Transverse colon (tissue), 4 donors: Measurements from ENCODE around the gene POLD4. TPM values are rescaled to one million over a fixed set of nuclear protein-coding genes. Genes with fewer than 3 reads are reported as not detected.
A peak's percentile ranks its signal among the peaks of the same experiment; 100 is the strongest.

Source experiments
- DNase-seq: peaks from one replicate; pipeline ENCODE4 v3.0.0-alpha.2; 2019
- H3K27ac ChIP-seq, 4 donors: fragments of 200-600 bp; sonication (generic); 2 replicates each; pipeline ENCODE4 v1.5.1; 2016 to 2018; ENCODE audit warnings: inconsistent platforms in 4 of 4
- H3K27me3 ChIP-seq: fragments of 200-600 bp; sonication (generic); 2 replicates; pipeline ENCODE4 v1.5.1; 2017; ENCODE audit warnings: inconsistent platforms
- H3K36me3 ChIP-seq, 4 donors: fragments of 200-600 bp; sonication (generic); 2 replicates each; pipeline ENCODE4 v1.5.1; 2017 to 2019; ENCODE audit warnings: inconsistent platforms in 4 of 4
- H3K4me1 ChIP-seq, 4 donors: fragments of 200-600 bp; sonication (generic); 2 replicates each; pipeline ENCODE4 v1.5.1; 2017 to 2020; ENCODE audit warnings: inconsistent platforms in 4 of 4
- H3K4me3 ChIP-seq, 4 donors: fragments of 200-600 bp; sonication (generic); 1 replicate in 1 of 4; 2 replicates in 3 of 4; pipeline versions ENCODE4 v1.5.1 to v1.6.1; 2017 to 2019; ENCODE audit warnings: inconsistent platforms in 4 of 4
- H3K9me3 ChIP-seq, 2 donors: fragments of 200-600 bp; sonication (generic); 2 replicates each; pipeline ENCODE4 v1.5.1; 2017 to 2019; ENCODE audit warnings: inconsistent platforms in 2 of 2
- CTCF ChIP-seq, 5 experiments: fragments of 200-600 bp in 3 of 5; fragments of 450-650 bp in 2 of 5; sonication (generic) in 3 of 5; IDR thresholded peaks; 1 replicate in 2 of 5; 2 replicates in 3 of 5; pipeline ENCODE4 v1.5.1; 2016 to 2017; ENCODE audit warnings: antibody characterized with exemption in 5 of 5, inconsistent platforms in 3 of 5, mild to moderate bottlenecking in 2 of 5, moderate library complexity in 1 of 5
- EP300 ChIP-seq: sonication (generic); formaldehyde crosslinking; IDR thresholded peaks from one replicate; pipeline ENCODE4 v1.6.1; 2017; ENCODE audit warnings: antibody characterized with exemption, low read depth
- POLR2A ChIP-seq: fragments of 450-650 bp; IDR thresholded peaks from one replicate; pipeline ENCODE4 v1.6.1; 2016; ENCODE audit warnings: antibody characterized with exemption, mild to moderate bottlenecking, moderate library complexity
- POLR2AphosphoS5 ChIP-seq, 3 donors: sonication (generic); formaldehyde crosslinking; IDR thresholded peaks; one replicate each; pipeline ENCODE4 v1.6.1; 2016; ENCODE audit warnings: antibody characterized with exemption in 3 of 3
- WGBS, 2 donors: methylation state at CpG; one replicate each; pipeline ENCODE4 v1.1.5; 2018; ENCODE audit warnings: low coverage in 1 of 2; 5-methylcytosine and 5-hydroxymethylcytosine counted together
- in situ Hi-C, 4 donors: fragments of 200-750 bp; cut with MboI; loops; one replicate each; pipeline versions ENCODE4 v1.15.0 to v1.15.1; 2017; ENCODE audit warnings: low sequenced_read_pairs in 3 of 4, low pct_ligation_motif_present in 1 of 4, low pct_unique_long_range_greater_than_20kb in 1 of 4
- intact Hi-C: fragments of 100-400 bp; cut with DNase I; formaldehyde crosslinking; loops from one replicate; pipeline ENCODE4 v1.15.1; 2023; ENCODE audit warnings: low total_unique reads
- total RNA-seq, 4 donors: library from RNA; depleted of rRNA; stranded (reverse); fragments of >200 nt; gene quantifications; one replicate each; pipeline ENCODE4 v1.1.0, GENCODE V29; 2016

Gene POLD4
- total RNA-seq, 4 donors from 2014 or later, result 261 to 372 (median 319) TPM

- H3K4me1 ChIP-seq, result peaks cover 22 to 45% (median 32%) of the 10 kb centered on the region in 4 donors
- intact Hi-C loops, result no loop called here
- peaks cover 0 to 24% (median 9%) of the 10 kb centered on the region in 4 donors for H3K36me3 ChIP-seq
- in situ Hi-C loops, result loop anchor here in 3 of 4 donors (10.0 to 25.0 kb wide), 2 partner anchors 89 to 133 kb away; partner anchors contain the start of genes AIP (in 2 of the 3) and GRK2 (in 1 of the 3)
- no peak overlapping the region for H3K27ac ChIP-seq
- H3K27me3 ChIP-seq, result no peaks in the 10 kb centered on the region
- TF ChIP-seq CTCF (IDR thresholded peaks at IDR 0.05) (no peak), POLR2AphosphoS5 (IDR thresholded peaks at IDR 0.05) (no peak)
- 84% methylated on average over 18 of the region's 19 CpGs; no CpG with 5 or more reads in 1 of the 2 donors for WGBS, 2 donors
- no peak overlapping the region for H3K4me3 ChIP-seq
- DNase-seq, result no peak
- no peaks in the 10 kb centered on the region for H3K9me3 ChIP-seq
These were observed 42.4 kb upstream of the POLD4 start for GRCh38 chr11:67395555-67396258.

- H3K36me3 ChIP-seq, result peaks cover 0 to 18% (median 8%) of the 10 kb centered on the region in 4 donors
- in situ Hi-C loops, result loop anchor here in 3 of 4 donors (10.0 to 25.0 kb wide), 2 partner anchors 91 to 132 kb away; partner anchors contain the start of genes AIP (in 2 of the 3) and GRK2 (in 1 of the 3)
- no peak overlapping the region for H3K4me3 ChIP-seq
- intact Hi-C loops, result no loop called here
- WGBS, 2 donors, result 84 to 86% methylated on average over 5 of the region's 5 CpGs
- DNase-seq, result no peak
- no peak for TF ChIP-seq EP300
- no peaks in the 10 kb centered on the region for H3K27me3 ChIP-seq
- H3K4me1 ChIP-seq, result peaks cover 10 to 44% (median 25%) of the 10 kb centered on the region in 4 donors
- H3K27ac ChIP-seq, result no peak overlapping the region
- H3K9me3 ChIP-seq, result no peaks in the 10 kb centered on the region
These were observed 40.6 kb upstream of the POLD4 start for GRCh38 chr11:67393990-67394389.

GRCh38 chr11:67393437-67393836 is 40.1 kb upstream of the POLD4 start:
- TF ChIP-seq POLR2A (no peak), POLR2AphosphoS5 (IDR thresholded peaks at IDR 0.05) (no peak), EP300 (no peak)
- intact Hi-C loops, result no loop called here
- no peak for DNase-seq
- Histone ChIP-seq H3K27ac (no peak overlapping the region), H3K27me3 (no peaks in the 10 kb centered on the region), H3K36me3 (peaks cover 0 to 13% (median 6%) of the 10 kb centered on the region in 4 donors), H3K4me1 (peaks cover 10 to 43% (median 25%) of the 10 kb centered on the region in 4 donors), H3K4me3 (no peak overlapping the region), H3K9me3 (no peaks in the 10 kb centered on the region)
- WGBS, 2 donors, result 94% methylated on average over 18 of the region's 18 CpGs; no CpG with 5 or more reads in 1 of the 2 donors
- in situ Hi-C loops, result loop anchor here in 3 of 4 donors (10.0 to 25.0 kb wide), 2 partner anchors 91 to 131 kb away; partner anchors contain the start of genes AIP (in 2 of the 3) and GRK2 (in 1 of the 3)

GRCh38 chr11:67392183-67392715 is 38.9 kb upstream of the POLD4 start:
- DNase-seq, result no peak
- no peaks in the 10 kb centered on the region for H3K27me3 ChIP-seq
- H3K4me1 ChIP-seq, result peaks cover 10 to 39% (median 23%) of the 10 kb centered on the region in 4 donors
- H3K36me3 ChIP-seq, result peaks cover 0 to 1% (median 0%) of the 10 kb centered on the region in 4 donors
- in situ Hi-C loops, result loop anchor here in 3 of 4 donors (10.0 to 25.0 kb wide), 2 partner anchors 93 to 130 kb away; partner anchors contain the start of genes AIP (in 2 of the 3) and GRK2 (in 1 of the 3)
- H3K27ac ChIP-seq, result peak overlapping the region; percentile 86 to 96 (median 91)
- no peak for TF ChIP-seq POLR2AphosphoS5 (IDR thresholded peaks at IDR 0.05)
- no peak for TF ChIP-seq EP300
- TF ChIP-seq POLR2A, result no peak
- no peak for TF ChIP-seq CTCF (IDR thresholded peaks at IDR 0.05)
- intact Hi-C loops, result no loop called here
- no peaks in the 10 kb centered on the region for H3K9me3 ChIP-seq
- H3K4me3 ChIP-seq, result peak overlapping the region; percentile 69 to 94 (median 84)
- 0 to 8% methylated on average over 2 to 25 of the region's 31 CpGs for WGBS, 2 donors
